ENCODE data around the gene ANXA1. TPM values are rescaled to one million over a fixed set of nuclear protein-coding genes. Genes with fewer than 3 reads are reported as not detected.

ANXA1 gene
- polyA plus RNA-seq, 4 donors = 19.0 to 84.1 (median 38.1) TPM

DNA sequence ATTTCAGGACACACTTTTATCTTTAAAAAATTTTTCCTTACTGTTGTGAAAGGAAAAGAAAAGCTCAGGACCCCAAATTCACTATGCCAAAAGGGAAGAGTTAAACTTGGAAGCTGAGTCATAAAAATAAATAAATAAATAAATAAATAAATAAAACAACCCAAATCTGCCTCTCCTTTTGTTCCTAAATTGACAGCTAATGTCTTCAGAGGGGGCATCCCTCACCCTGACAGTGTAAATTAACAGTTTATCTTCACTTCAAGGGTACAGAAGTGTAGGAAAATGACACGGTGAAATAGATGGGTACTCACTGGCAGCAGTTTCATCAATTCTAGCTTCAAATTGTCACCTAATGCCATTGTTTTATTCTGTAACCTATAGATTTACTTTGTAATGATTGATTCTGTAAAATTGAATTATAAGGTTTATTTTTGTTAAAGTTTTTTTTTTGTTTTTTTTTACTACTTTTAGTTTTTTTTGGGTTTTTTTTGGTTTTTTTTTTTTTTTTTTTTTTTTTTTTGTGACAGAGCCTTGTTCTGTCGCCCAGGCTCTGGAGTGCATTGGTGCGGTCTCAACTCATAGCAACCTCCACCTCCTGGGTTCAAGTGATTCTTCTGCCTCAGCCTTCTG, 18.5 kb upstream of the ANXA1 start:
- Histone ChIP-seq H3K27ac (ENCODE audit: low read depth in 1 of 3, low read length in 2 of 3) (peak overlapping the region in 2 of 3 donors; percentile 26 to 91), H3K36me3 (ENCODE audit: control insufficient read depth in 3 of 3, insufficient read depth in 2 of 3, low read depth in 1 of 3, low read length in 3 of 3) (no peaks in the 10 kb centered on the region), H3K27me3 (ENCODE audit: control insufficient read depth in 3 of 3, insufficient read depth in 3 of 3, low read length in 3 of 3) (no peaks in the 10 kb centered on the region), H3K4me1 (ENCODE audit: control insufficient read depth in 3 of 3, insufficient read depth in 2 of 3, low read depth in 1 of 3, low read length in 2 of 3) (no peaks in the 10 kb centered on the region), H3K9me3 (ENCODE audit: control insufficient read depth in 2 of 2, insufficient read depth in 1 of 2, low read depth in 1 of 2, low read length in 1 of 2) (no peaks in the 10 kb centered on the region), H3K4me3 (ENCODE audit: low read depth in 1 of 3, low read length in 3 of 3) (no peak overlapping the region)
- FAIRE-seq = no peak
- WGBS, 3 donors = 76 to 85% (median 84%) methylated on average over 3 of the region's 3 CpGs
- DNase-seq = no peak

DNA sequence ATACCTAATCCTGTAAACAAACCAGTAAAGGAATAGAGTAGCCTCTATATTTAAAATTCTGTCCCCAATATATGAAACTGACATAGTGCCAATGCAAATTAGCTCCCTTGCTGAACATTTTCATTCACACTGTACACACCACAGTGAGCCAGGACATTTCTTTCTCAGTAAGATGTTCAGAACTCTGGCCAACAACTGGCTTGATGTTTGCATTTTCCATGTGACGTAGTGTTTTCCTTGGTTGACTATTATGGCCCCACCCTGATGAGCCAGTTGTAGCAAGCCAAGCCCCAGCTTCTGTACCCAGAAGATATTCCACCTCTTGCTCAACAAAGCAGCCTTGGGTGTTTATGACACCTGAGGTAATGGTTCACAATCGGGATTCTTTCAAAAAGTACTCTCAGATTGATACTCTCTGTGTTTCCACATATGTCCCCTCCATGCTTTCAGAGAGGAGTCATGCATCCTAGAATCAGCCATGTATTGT, 17.7 kb upstream of the ANXA1 start:
- peak overlapping the region in 1 of 3 donors; percentile 17 for H3K27ac ChIP-seq (ENCODE audit: low read depth in 1 of 3, low read length in 2 of 3)
- no peaks in the 10 kb centered on the region for H3K36me3 ChIP-seq (ENCODE audit: control insufficient read depth in 3 of 3, insufficient read depth in 2 of 3, low read depth in 1 of 3, low read length in 3 of 3)
- H3K27me3 ChIP-seq (ENCODE audit: control insufficient read depth in 3 of 3, insufficient read depth in 3 of 3, low read length in 3 of 3) = no peaks in the 10 kb centered on the region
- no peak for FAIRE-seq
- no peak overlapping the region for H3K4me3 ChIP-seq (ENCODE audit: low read depth in 1 of 3, low read length in 3 of 3)
- H3K4me1 ChIP-seq (ENCODE audit: control insufficient read depth in 3 of 3, insufficient read depth in 2 of 3, low read depth in 1 of 3, low read length in 2 of 3) = no peaks in the 10 kb centered on the region
- 43 to 68% (median 65%) methylated on average over 2 of the region's 2 CpGs for WGBS, 3 donors
- DNase-seq = peak; percentile 39 to 80
- no peaks in the 10 kb centered on the region for H3K9me3 ChIP-seq (ENCODE audit: control insufficient read depth in 2 of 2, insufficient read depth in 1 of 2, low read depth in 1 of 2, low read length in 1 of 2)

DNA sequence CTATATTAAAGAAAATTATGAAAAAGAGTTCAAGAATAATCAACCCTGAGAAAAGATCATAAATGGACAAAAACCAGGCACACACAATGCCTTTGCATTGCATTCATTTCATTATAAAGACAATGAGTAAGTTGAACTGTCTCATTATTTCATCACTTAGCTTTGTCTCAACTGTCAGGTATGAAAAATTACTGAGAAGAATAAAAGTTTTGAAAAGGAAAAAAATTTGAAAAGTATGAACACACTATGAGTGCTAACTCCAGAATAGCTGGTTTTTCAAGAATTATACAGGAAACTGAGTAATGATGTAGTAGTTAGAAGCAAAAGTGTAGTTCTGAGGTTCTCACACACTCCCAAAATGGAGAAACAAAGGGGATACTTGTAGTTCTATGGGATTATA, 16.3 kb upstream of the ANXA1 start:
- Histone ChIP-seq H3K27me3 (ENCODE audit: control insufficient read depth in 3 of 3, insufficient read depth in 3 of 3, low read length in 3 of 3) (no peaks in the 10 kb centered on the region), H3K27ac (ENCODE audit: low read depth in 1 of 3, low read length in 2 of 3) (no peak overlapping the region), H3K4me3 (ENCODE audit: low read depth in 1 of 3, low read length in 3 of 3) (no peak overlapping the region), H3K36me3 (ENCODE audit: control insufficient read depth in 3 of 3, insufficient read depth in 2 of 3, low read depth in 1 of 3, low read length in 3 of 3) (no peaks in the 10 kb centered on the region), H3K9me3 (ENCODE audit: control insufficient read depth in 2 of 2, insufficient read depth in 1 of 2, low read depth in 1 of 2, low read length in 1 of 2) (no peaks in the 10 kb centered on the region), H3K4me1 (ENCODE audit: control insufficient read depth in 3 of 3, insufficient read depth in 2 of 3, low read depth in 1 of 3, low read length in 2 of 3) (no peaks in the 10 kb centered on the region)
- DNase-seq = no peak
- no peak for FAIRE-seq

DNA sequence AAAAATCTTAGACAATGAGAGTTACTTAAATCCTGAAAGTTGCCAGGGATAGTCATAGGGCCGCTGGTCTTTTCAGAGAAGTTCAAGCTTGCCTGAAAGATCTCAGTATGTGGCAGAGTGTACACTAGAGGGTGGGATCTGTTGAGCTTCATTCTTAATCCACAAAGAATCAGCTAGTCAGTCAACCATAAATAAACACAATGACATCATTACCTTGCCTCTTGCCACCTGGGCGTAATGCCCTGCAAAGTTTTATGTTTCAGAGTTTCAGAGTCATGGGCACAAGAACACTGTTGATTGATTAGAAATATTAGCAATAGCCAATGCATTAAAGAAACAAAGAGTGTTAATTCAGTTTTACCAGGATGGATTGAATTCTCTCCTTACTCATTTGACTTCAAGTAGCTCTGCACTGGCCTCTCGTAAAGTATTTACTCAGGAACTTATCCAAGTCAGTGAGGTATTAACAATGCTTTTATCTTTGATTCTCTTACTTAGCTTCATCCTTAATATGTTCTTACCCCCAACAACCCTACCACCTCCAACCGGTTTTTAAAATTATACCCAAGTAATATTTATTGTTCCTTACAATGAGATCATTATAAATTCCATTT, 14.3 kb upstream of the ANXA1 start:
- H3K9me3 ChIP-seq (ENCODE audit: control insufficient read depth in 2 of 2, insufficient read depth in 1 of 2, low read depth in 1 of 2, low read length in 1 of 2) = no peaks in the 10 kb centered on the region
- H3K27me3 ChIP-seq (ENCODE audit: control insufficient read depth in 3 of 3, insufficient read depth in 3 of 3, low read length in 3 of 3) = no peaks in the 10 kb centered on the region
- no peak for DNase-seq
- H3K4me3 ChIP-seq (ENCODE audit: low read depth in 1 of 3, low read length in 3 of 3) = no peak overlapping the region
- no peaks in the 10 kb centered on the region for H3K36me3 ChIP-seq (ENCODE audit: control insufficient read depth in 3 of 3, insufficient read depth in 2 of 3, low read depth in 1 of 3, low read length in 3 of 3)
- H3K4me1 ChIP-seq (ENCODE audit: control insufficient read depth in 3 of 3, insufficient read depth in 2 of 3, low read depth in 1 of 3, low read length in 2 of 3) = no peaks in the 10 kb centered on the region
- no peak overlapping the region for H3K27ac ChIP-seq (ENCODE audit: low read depth in 1 of 3, low read length in 2 of 3)
- FAIRE-seq = no peak
- WGBS, 3 donors = 46 to 70% (median 58%) methylated on average over 4 of the region's 4 CpGs

DNA sequence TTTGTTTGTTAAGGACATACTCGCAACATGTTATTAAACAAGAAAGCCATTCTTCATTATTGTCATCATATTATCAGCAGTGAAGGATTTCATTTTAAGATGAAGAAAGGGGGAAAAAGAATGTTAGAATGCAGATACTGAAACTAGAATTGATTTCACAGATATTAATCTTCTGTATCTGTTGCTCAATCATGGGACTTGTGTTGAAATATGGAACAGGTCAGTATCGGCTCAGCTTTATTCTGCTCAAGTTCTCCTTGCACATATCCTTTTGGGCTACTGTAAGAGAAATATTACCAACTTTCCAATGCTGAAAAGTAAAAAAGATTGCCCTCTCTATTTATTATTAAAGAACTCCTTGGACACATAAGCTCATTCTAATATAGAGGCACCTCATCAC, 13.8 kb upstream of the ANXA1 start:
- Histone ChIP-seq H3K27me3 (ENCODE audit: control insufficient read depth in 3 of 3, insufficient read depth in 3 of 3, low read length in 3 of 3) (no peaks in the 10 kb centered on the region), H3K4me1 (ENCODE audit: control insufficient read depth in 3 of 3, insufficient read depth in 2 of 3, low read depth in 1 of 3, low read length in 2 of 3) (no peaks in the 10 kb centered on the region), H3K9me3 (ENCODE audit: control insufficient read depth in 2 of 2, insufficient read depth in 1 of 2, low read depth in 1 of 2, low read length in 1 of 2) (no peaks in the 10 kb centered on the region), H3K4me3 (ENCODE audit: low read depth in 1 of 3, low read length in 3 of 3) (no peak overlapping the region), H3K27ac (ENCODE audit: low read depth in 1 of 3, low read length in 2 of 3) (no peak overlapping the region), H3K36me3 (ENCODE audit: control insufficient read depth in 3 of 3, insufficient read depth in 2 of 3, low read depth in 1 of 3, low read length in 3 of 3) (no peaks in the 10 kb centered on the region)
- no peak for DNase-seq
- no peak for FAIRE-seq
- 81 to 92% (median 86%) methylated on average over 2 of the region's 2 CpGs for WGBS, 3 donors

DNA sequence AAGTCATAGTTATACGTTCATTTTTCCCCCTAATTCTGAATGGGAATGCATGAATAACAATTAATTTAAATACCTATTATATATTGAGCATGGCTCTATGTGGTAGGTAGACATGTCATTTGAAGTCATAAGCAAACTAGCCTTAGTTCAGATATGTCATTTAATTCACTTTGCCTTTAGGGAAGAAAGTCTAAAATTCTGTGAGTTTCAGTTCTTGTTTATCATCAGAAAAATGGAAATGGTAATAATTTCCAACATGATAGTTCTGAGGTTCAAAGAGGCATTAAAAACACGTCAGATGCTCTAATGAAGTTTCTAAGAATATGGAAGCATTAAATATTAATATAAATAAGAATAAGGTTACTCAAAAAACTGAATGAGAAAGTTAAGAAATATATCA, 13.1 kb upstream of the ANXA1 start:
- Histone ChIP-seq H3K27me3 (ENCODE audit: control insufficient read depth in 3 of 3, insufficient read depth in 3 of 3, low read length in 3 of 3) (no peaks in the 10 kb centered on the region), H3K4me3 (ENCODE audit: low read depth in 1 of 3, low read length in 3 of 3) (no peak overlapping the region), H3K9me3 (ENCODE audit: control insufficient read depth in 2 of 2, insufficient read depth in 1 of 2, low read depth in 1 of 2, low read length in 1 of 2) (no peaks in the 10 kb centered on the region), H3K4me1 (ENCODE audit: control insufficient read depth in 3 of 3, insufficient read depth in 2 of 3, low read depth in 1 of 3, low read length in 2 of 3) (no peaks in the 10 kb centered on the region), H3K36me3 (ENCODE audit: control insufficient read depth in 3 of 3, insufficient read depth in 2 of 3, low read depth in 1 of 3, low read length in 3 of 3) (no peaks in the 10 kb centered on the region), H3K27ac (ENCODE audit: low read depth in 1 of 3, low read length in 2 of 3) (no peak overlapping the region)
- 83 to 94% (median 84%) methylated on average over 2 of the region's 2 CpGs for WGBS, 3 donors
- DNase-seq (no peak), FAIRE-seq (no peak)

DNA sequence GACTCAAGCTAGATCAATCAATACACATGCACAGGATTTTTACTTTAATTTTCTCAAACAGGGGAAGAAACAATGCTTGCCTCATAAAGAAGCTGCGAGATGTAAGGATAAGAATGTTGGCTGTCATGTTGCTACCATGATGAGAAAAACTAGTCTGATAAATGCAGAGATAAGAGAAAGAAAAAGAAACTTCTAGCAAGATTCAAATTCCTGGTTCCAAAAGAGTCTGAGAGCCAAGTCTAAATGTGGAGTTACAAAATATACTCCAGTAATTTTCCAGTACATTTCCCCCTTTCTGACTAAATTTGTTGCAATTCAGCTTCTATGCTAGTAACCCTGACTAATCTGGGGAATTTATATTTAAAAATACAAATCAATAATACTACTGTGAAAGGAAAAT, 10.4 kb upstream of the ANXA1 start:
- 88 to 97% (median 93%) methylated on average over 1 of the region's 1 CpG for WGBS, 3 donors
- FAIRE-seq (no peak), DNase-seq (no peak)
- Histone ChIP-seq H3K27me3 (ENCODE audit: control insufficient read depth in 3 of 3, insufficient read depth in 3 of 3, low read length in 3 of 3) (no peaks in the 10 kb centered on the region), H3K9me3 (ENCODE audit: control insufficient read depth in 2 of 2, insufficient read depth in 1 of 2, low read depth in 1 of 2, low read length in 1 of 2) (no peaks in the 10 kb centered on the region), H3K27ac (ENCODE audit: low read depth in 1 of 3, low read length in 2 of 3) (no peak overlapping the region), H3K4me3 (ENCODE audit: low read depth in 1 of 3, low read length in 3 of 3) (no peak overlapping the region), H3K4me1 (ENCODE audit: control insufficient read depth in 3 of 3, insufficient read depth in 2 of 3, low read depth in 1 of 3, low read length in 2 of 3) (peaks cover 0 to 3% (median 0%) of the 10 kb centered on the region in 3 donors), H3K36me3 (ENCODE audit: control insufficient read depth in 3 of 3, insufficient read depth in 2 of 3, low read depth in 1 of 3, low read length in 3 of 3) (no peaks in the 10 kb centered on the region)

DNA sequence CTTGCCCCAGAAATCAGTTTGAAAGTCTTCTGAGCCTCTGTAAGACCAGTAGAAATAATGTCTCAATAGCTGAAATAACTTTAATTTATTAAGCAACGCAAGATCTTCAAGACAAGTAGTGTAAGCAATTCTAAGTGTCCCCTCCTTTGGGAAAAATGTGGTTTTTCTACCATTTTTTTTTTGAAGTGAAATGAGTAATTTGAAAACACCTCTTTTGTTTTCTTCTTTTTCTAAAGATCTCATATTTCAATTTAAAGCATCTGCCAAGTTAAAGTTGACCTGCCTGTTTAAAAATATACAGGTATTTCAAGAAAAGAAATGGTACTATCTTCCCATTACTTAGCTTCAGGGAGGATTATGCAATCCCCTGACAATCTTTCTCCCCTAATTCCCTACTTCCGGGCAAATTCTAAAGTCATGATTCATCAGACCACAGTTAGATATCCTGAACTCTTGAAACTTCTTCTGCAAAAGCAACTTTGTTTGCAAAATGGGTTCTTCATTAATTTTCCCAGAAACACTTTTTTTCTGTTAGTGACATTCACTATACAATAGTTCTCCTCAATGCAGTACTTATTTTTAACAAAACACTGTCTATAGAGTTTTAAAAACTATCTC, 7.8 kb upstream of the ANXA1 start:
- no peak overlapping the region for H3K27ac ChIP-seq (ENCODE audit: low read depth in 1 of 3, low read length in 2 of 3)
- FAIRE-seq = no peak
- H3K36me3 ChIP-seq (ENCODE audit: control insufficient read depth in 3 of 3, insufficient read depth in 2 of 3, low read depth in 1 of 3, low read length in 3 of 3) = no peaks in the 10 kb centered on the region
- DNase-seq = peak; percentile 50 to 66
- peaks cover 0 to 3% (median 2%) of the 10 kb centered on the region in 3 donors for H3K4me1 ChIP-seq (ENCODE audit: control insufficient read depth in 3 of 3, insufficient read depth in 2 of 3, low read depth in 1 of 3, low read length in 2 of 3)
- no peak overlapping the region for H3K4me3 ChIP-seq (ENCODE audit: low read depth in 1 of 3, low read length in 3 of 3)
- H3K27me3 ChIP-seq (ENCODE audit: control insufficient read depth in 3 of 3, insufficient read depth in 3 of 3, low read length in 3 of 3) = no peaks in the 10 kb centered on the region
- no peaks in the 10 kb centered on the region for H3K9me3 ChIP-seq (ENCODE audit: control insufficient read depth in 2 of 2, insufficient read depth in 1 of 2, low read depth in 1 of 2, low read length in 1 of 2)
- 38 to 53% (median 52%) methylated on average over 2 of the region's 2 CpGs for WGBS, 3 donors
